HS-27A (cell line): ENCODE results near the gene GET3.
"Not testable (repeated sequence)": the region's sequence is repeated elsewhere in the genome, so short reads cannot be mapped to it uniquely, and the experiment has no call there.

Experiments used
- DNase-seq: peaks from one replicate; pipeline ENCODE4 v3.0.0-alpha.2; 2012; ENCODE audit warnings: low read depth, missing footprints

Gene GET3

DNA sequence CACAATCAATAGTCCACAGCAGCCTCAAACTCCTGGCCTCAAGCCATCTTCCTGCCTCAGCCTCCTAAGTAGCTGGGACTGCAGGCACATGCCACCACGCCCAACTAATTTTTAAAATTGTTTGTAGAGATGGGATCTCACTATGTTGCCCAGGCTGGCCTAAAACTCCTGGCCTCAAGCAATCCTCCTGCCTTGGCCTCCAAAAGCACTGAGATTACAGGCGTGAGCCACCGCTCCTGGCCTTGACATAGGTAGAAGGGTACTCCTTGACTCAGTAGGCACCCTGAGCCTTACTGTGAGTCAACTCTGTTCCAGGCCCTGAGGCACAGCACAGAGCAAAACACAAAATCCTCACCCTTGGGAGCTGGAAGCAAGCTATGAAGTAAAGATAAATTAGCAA is 21.4 kb upstream of the GET3 start:
- DNase-seq: no peak

DNA sequence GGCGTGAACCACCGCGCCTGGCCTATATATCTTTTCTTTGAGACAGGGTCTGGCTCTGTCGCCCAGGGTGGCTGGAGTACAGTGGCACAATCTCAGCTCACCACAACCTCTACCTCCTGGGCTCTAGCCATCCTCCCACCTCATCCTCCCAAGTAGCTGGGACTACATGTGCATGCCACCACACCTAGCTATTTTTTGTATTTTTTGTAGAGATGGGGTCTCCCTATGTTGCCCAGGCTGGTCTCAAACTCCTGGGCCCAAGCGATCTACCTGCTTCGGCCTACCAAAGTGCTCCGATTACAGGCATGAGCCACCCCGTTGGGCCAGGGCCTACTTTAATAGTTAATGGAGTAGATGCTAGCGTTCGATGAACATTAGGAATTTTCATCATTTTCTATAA is 17.0 kb upstream of the GET3 start:
- no peak for DNase-seq

DNA sequence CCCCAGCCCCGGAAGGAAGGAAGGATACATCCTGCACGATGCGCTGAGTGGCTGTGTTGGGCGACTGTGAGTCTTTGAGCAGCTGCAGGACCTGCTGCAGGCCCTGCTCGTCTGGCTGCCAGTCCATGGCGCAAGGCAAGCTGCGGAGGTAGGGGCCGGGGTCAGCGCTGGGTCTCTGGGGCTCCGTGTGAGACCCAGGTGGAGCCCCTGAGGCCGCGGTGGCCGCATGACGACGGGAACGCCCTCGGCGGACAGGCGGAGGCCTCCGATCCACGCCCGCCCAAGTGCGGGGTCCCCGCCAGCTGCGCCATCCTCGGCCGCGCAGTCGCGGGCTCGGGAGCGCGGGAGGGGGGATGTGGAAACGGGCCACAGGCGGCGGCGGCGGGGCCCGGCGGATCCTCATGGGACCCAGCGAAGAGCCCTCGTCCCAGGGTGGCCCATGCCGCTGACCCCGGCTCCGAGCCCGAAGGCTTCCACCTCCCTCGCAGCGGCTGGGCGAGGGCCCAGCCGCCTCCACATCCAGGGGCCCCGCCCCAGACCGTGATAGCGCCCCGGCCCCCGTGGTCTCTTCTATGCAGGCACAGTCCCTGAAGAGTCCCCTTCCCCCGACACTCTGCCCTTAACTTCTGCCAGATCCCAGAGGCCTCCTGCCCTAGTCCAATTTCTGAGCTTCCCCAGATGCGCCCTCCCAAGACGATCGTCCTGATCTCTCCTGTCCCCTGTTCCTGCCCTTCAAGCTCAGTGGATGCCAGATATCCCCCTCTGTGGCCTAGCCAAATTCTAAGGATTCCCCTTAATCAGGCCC is 16.2 kb upstream of the GET3 start:
- DNase-seq: no peak

DNA sequence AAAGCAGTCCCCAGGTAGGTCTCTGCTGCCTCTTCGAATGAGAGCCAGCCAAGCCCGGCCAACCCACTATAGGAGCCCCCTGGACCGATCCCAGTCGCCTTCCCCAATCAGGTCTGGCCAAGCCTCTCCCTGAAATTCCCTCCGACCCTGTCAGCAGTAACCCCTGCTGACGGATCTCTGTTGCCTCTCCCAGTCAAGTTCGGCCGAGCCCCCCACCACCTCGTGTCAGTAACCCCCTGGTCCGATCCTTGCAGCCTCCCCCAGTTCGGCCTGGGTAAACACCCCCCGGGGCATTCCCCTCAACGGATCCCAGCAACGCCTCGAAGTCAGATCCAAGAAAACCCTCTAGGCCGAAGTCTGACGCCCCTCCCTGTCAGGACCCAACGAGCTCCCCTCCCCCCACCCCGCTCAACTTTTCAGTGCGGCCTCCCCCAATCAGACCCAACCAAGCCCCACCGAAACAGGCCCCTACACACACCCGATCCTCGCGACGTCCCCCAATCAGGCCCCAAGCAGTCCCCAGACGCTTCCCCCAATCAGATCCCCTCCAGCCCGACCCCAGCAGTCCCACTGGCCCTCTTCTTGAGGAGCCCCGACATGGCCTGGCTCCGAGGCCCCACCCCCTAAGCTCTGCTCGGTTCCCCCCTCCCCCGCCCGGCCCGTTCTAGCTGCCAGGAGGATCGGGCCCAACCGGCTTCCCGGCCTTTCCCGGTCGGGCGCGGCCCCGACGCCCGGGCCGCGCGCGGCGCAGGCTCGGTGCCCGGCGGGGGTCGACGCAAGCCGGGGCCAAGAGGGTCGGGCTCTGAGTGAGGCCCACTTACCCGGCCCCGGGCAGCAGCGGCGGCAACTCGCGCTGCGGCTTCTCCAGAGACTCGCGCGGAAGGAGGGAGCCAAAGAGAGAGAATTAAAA is 15.4 kb upstream of the GET3 start:
- no peak for DNase-seq

DNA sequence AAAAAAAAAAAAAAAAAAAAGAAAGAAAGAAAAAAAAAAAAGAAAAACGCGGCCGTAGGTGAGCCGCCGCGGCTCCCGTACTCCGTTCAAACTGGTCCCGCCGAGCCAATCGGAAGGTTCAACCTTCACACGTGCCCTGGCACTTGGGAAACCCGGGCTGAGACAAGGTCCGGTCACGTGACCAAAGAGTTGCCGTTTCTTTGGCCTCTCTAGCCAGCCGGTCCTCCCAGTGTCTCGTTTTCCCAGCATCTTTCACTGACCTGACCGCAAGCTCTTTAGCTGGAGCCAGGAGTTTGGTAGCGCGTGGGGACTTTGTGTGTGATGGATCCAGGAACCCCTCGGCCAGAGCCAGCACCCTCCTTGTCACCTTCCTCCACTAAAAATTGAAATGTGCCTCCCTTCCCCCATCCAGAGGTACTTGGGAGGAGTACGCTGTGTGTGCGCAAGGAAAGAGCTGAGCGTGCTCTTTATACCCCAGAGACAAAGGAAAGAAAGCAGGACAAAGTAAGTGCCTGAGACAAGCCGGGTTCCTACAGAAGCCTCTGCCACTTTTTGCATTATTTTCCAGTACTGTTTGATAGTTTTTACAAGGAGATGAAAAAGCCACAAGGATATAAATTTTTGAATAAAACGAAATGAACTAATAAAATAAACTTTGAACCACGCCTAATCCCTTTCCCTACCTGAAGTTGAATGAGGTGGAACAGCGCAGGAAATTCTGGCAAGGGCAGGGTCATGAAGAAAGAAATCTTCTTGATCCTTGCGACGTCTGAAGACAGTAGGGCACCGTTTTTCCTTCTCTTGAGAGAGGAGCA is 14.5 kb upstream of the GET3 start:
- peak; percentile 99 for DNase-seq

GRCh38 chr19:12723381-12723640 is 14.0 kb upstream of the GET3 start:
- no peak for DNase-seq

GRCh38 chr19:12723641-12724426 is 13.5 kb upstream of the GET3 start, which contains the start of gene TNPO2:
TSS of gene TNPO2 (minus strand) at chr19:12723932. CDS start at chr19:12720977, 2,955 bp downstream.
- DNase-seq: no peak

DNA sequence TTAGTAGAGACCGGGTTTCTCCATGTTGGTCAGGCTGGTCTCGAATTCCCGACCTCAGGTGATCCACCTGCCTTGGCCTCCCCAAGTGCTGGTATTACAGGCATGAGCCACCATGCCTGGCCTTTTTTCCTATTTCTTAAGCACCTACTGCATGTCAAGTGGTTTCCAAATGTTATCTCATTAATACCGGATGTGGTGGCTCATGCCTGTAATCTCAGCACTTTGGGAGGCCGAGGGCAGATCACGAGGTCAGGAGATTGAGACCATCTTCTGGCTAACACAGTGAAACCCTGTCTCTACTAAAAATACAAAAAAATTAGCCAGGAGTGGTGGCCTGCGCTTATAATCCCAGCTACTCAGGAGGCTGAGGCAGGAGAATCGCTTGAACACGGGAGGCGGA is 11.7 kb upstream of the GET3 start:
- DNase-seq: not testable (repeated sequence)

- no peak for DNase-seq
Measured at GRCh38 chr19:12726988-12727316, 10.3 kb upstream of the GET3 start.

- DNase-seq: no peak
Measured at GRCh38 chr19:12727745-12728433, 9.4 kb upstream of the GET3 start.

GRCh38 chr19:12730064-12730463 is 7.2 kb upstream of the GET3 start:
- no peak for DNase-seq

GRCh38 chr19:12731337-12731736 is 6.0 kb upstream of the GET3 start:
- DNase-seq: no peak

- DNase-seq: no peak
Measured at GRCh38 chr19:12733369-12734214, 3.7 kb upstream of the GET3 start.

DNA sequence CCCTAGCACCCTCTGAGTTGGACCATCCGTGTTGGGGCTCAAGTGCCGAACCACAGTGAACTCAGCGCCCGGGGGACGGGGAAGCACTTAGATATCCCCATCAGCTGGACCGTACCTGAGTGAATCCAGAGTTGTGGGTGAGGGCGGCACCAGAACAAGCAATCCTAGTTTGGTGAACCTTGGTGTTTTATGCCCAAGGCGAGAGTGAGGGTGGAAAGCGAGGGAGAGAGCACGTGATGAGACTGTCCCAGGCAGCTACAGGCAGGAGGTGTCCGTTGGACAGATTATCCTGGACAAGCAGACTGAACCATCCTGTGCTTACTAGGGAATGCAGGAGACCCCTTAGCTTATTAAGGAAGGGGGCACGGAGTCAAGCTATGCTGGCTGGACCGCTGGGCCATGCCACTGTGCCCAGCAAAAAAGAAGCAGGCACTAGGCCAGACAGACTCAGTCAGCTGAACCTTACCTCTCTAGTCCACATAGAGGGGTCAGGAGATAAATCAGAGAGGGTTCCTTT is 596 bp downstream of the GET3 start:
- DNase-seq: no peak

DNA sequence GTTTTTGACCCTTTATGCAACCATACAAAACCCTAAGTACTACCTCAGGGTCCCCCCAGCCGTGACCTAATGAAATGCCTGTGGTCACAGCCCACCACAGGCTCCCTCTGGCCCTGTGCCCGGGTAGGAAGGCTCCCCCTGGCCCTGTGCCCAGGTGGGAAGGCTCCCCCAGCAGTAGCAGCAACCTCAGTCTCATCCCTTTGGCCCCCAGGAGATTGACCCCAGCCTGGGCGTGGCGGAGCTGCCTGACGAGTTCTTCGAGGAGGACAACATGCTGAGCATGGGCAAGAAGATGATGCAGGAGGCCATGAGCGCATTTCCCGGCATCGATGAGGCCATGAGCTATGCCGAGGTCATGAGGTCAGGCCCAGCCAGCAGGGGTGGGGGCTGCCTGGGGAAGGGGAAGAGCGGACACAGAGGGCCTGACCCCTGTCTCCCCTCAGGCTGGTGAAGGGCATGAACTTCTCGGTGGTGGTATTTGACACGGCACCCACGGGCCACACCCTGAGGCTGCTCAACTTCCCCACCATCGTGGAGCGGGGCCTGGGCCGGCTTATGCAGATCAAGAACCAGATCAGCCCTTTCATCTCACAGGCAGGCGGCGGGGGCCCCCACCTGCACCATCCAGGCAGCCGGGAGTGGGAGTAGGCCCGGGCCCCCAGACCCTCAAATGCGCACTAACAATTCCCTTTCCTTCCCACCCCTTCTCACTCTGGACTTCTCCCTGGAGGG is 8.0 kb downstream of the GET3 start:
- DNase-seq: no peak

- no peak for DNase-seq
Measured at GRCh38 chr19:12748489-12748888, 11.2 kb downstream of the GET3 start.

DNA sequence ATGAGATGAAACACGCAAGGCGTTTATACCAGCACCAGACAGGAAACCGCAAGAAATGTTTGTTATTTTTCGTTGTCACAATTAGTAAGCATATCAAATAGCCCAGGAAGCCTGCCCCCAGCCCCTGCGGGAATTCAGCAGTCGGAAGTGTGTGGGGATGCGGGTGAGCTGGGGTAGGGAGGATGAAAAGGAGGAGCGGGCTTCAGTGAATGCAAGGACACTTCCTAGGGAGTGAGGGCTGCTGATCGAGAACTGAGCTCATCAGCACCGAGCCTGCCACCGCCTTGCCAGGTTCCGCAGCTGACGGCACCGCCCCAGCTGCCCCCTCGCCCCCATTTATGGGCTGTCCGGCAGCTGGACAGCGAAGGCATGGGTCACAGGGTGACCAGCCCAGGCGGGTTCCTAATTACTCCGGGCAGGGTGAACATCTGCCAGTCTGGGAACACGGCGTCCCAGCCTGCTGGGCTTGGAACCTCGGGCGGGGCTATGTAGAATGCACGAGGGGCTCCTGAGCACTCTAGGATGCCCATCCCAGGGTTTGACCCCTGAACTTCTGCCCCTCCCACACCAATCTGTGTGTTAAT is 12.7 kb downstream of the GET3 start:
- no peak for DNase-seq

GRCh38 chr19:12750851-12751250 is 13.6 kb downstream of the GET3 start:
- DNase-seq: no peak

- no peak for DNase-seq
Measured at GRCh38 chr19:12751635-12752034, 14.3 kb downstream of the GET3 start, which contains the start of gene BEST2. TSS of gene BEST2 (plus strand) at chr19:12751791. CDS start at chr19:12752593, 802 bp downstream.
